ENCODE measurements around the gene NME2.
"Not testable (repeated sequence)": the region's sequence is repeated elsewhere in the genome, so short reads cannot be mapped to it uniquely, and the experiment has no call there.

NME2 gene

GRCh38 chr17:51166198-51166986 is at the start of gene NME2:
TSS of gene NME2 (plus strand) at chr17:51166411. CDS start at chr17:51166831, 420 bp downstream.
- peak; percentile 39 for DNase-seq (ENCODE audit: low read depth, low spot score)

- DNase-seq (ENCODE audit: low read depth, low spot score): no peak
These were observed 47.6 kb upstream of the NME2 start for GRCh38 chr17:51118330-51119195.

GRCh38 chr17:51119415-51120356 is 46.5 kb upstream of the NME2 start:
- DNase-seq (ENCODE audit: low read depth, low spot score): no peak

GRCh38 chr17:51120357-51120738 is 45.9 kb upstream of the NME2 start:
- no peak for DNase-seq (ENCODE audit: low read depth, low spot score)

GRCh38 chr17:51120739-51121619 is 45.2 kb upstream of the NME2 start, which contains the start of gene SPAG9:
TSS of gene SPAG9 (minus strand) at chr17:51120868. CDS start at chr17:51120656, 212 bp downstream.
- DNase-seq (ENCODE audit: low read depth, low spot score): peak; percentile 62

GRCh38 chr17:51121620-51122472 is 44.4 kb upstream of the NME2 start:
- peak; percentile 57 for DNase-seq (ENCODE audit: low read depth, low spot score)

- DNase-seq (ENCODE audit: low read depth, low spot score): not testable (repeated sequence)
These were observed 43.6 kb upstream of the NME2 start for GRCh38 chr17:51122473-51123115.

GRCh38 chr17:51124640-51125503 is 41.3 kb upstream of the NME2 start:
- no peak for DNase-seq (ENCODE audit: low read depth, low spot score)

GRCh38 chr17:51128076-51128475 is 38.1 kb upstream of the NME2 start:
- DNase-seq (ENCODE audit: low read depth, low spot score): no peak

GRCh38 chr17:51132964-51133319 is 33.3 kb upstream of the NME2 start:
- no peak for DNase-seq (ENCODE audit: low read depth, low spot score)

- DNase-seq (ENCODE audit: low read depth, low spot score): no peak
These were observed 32.8 kb upstream of the NME2 start for GRCh38 chr17:51133365-51133764.

GRCh38 chr17:51135956-51136355 is 30.3 kb upstream of the NME2 start:
- DNase-seq (ENCODE audit: low read depth, low spot score): no peak

GRCh38 chr17:51142597-51142996 is 23.6 kb upstream of the NME2 start:
- no peak for DNase-seq (ENCODE audit: low read depth, low spot score)

- DNase-seq (ENCODE audit: low read depth, low spot score): no peak
These were observed 21.8 kb upstream of the NME2 start for GRCh38 chr17:51144266-51145022.

- DNase-seq (ENCODE audit: low read depth, low spot score): no peak
These were observed 18.6 kb upstream of the NME2 start for GRCh38 chr17:51147650-51148049.

GRCh38 chr17:51149163-51149562 is 17.0 kb upstream of the NME2 start:
- DNase-seq (ENCODE audit: low read depth, low spot score): no peak

GRCh38 chr17:51150932-51151331 is 15.3 kb upstream of the NME2 start:
- no peak for DNase-seq (ENCODE audit: low read depth, low spot score)
